HepG2 (cell line): ENCODE results near the gene SLC35B1. TPM values are rescaled to one million over a fixed set of nuclear protein-coding genes. Genes with fewer than 3 reads are reported as not detected.

Source experiments
- ATAD3A ChIP-seq: sonication (generic); formaldehyde crosslinking; IDR thresholded peaks from 2 replicates; pipeline ENCODE4 v1.4.0; 2020; ENCODE audit warnings: missing genetic modification reagents
- HES4 ChIP-seq: sonication (generic); formaldehyde crosslinking; IDR thresholded peaks from 2 replicates; pipeline ENCODE4 v1.9.0; 2021; ENCODE audit warnings: mild to moderate bottlenecking, missing genetic modification reagents, borderline replicate concordance
- POLR2G ChIP-seq: fragments of 200-400 bp; formaldehyde crosslinking; IDR thresholded peaks from 2 replicates; pipeline ENCODE4 v1.6.1; 2018; ENCODE audit warnings: mild to moderate bottlenecking, low read depth, low read length, moderate library complexity
- PTBP1 ChIP-seq: fragments of 200-400 bp; formaldehyde crosslinking; IDR thresholded peaks from 2 replicates; pipeline ENCODE4 v1.6.1; 2018; ENCODE audit warnings: low read length, low read depth; ENCODE audit not compliant: poor library complexity, severe bottlenecking
- ZNF282 ChIP-seq: fragments of 450-650 bp; IDR thresholded peaks from 2 replicates; pipeline ENCODE4 v1.6.1; 2018; ENCODE audit not compliant: partially characterized antibody
- ZNF3 ChIP-seq: IDR thresholded peaks from 2 replicates; pipeline ENCODE4 v1.7.0; 2017; ENCODE audit warnings: inconsistent platforms
- ZNF562 ChIP-seq: sonication (generic); formaldehyde crosslinking; IDR thresholded peaks from 2 replicates; pipeline ENCODE4 v1.8.0; 2022; ENCODE audit warnings: missing genetic modification reagents, borderline replicate concordance
- ZNF605 ChIP-seq: sonication (generic); formaldehyde crosslinking; IDR thresholded peaks from 2 replicates; pipeline ENCODE4 v1.8.0; 2022; ENCODE audit warnings: mild to moderate bottlenecking, missing genetic modification reagents
- ZNF781 ChIP-seq: sonication (generic); formaldehyde crosslinking; IDR thresholded peaks from 2 replicates; pipeline ENCODE4 v1.5.1; 2020; ENCODE audit warnings: borderline replicate concordance, mild to moderate bottlenecking, missing genetic modification reagents; ENCODE audit errors: not compliant biosample characterization
- polyA plus RNA-seq, 8 experiments: library from polyadenylated mRNA; depleted of rRNA in 3 of 8; stranded (reverse) in 7 of 8; unstranded in 1 of 8; fragments of >200 nt; fragmentation: Illumina TruSeq in 4 of 8; extraction: Trizol in 4 of 8; gene quantifications; 2 replicates each; pipeline versions ENCODE4 v1.2.1 to v1.2.3, GENCODE V29; 2011 to 2016; ENCODE audit warnings: low read depth in 4 of 8, missing spikeins in 1 of 8, mixed read lengths in 1 of 8; ENCODE audit not compliant: insufficient read depth in 1 of 8
- total RNA-seq, 5 experiments: library from RNA; depleted of rRNA; stranded (reverse); fragments of >200 nt; fragmentation: Illumina TruSeq; extraction: Trizol; gene quantifications; 2 replicates each; pipeline ENCODE4 v1.2.3, GENCODE V29; 2016; ENCODE audit warnings: low read depth in 1 of 5
- TF ChIP-seq, protein P1 (sequence below): sonication (generic); formaldehyde crosslinking; IDR thresholded peaks from 2 replicates; pipeline ENCODE4 v1.4.0; 2020; ENCODE audit warnings: mild to moderate bottlenecking, missing genetic modification reagents
- TF ChIP-seq, protein P2 (sequence below): sonication (generic); formaldehyde crosslinking; IDR thresholded peaks from 2 replicates; pipeline ENCODE4 v1.4.0; 2020; ENCODE audit warnings: missing genetic modification reagents, mild to moderate bottlenecking, borderline replicate concordance
- TF ChIP-seq, protein P3 (sequence below): sonication (generic); formaldehyde crosslinking; IDR thresholded peaks from 2 replicates; pipeline ENCODE4 v1.4.0; 2020; ENCODE audit warnings: missing genetic modification reagents, borderline replicate concordance
- TF ChIP-seq, protein P4 (sequence below), 2 experiments: sonication (generic) in 1 of 2; formaldehyde crosslinking in 1 of 2; IDR thresholded peaks; 2 replicates each; pipeline versions ENCODE4 v1.5.1 to v1.6.1; 2011 to 2020; ENCODE audit warnings: borderline replicate concordance in 1 of 2, low read depth in 1 of 2, low read length in 1 of 2, mild to moderate bottlenecking in 1 of 2, missing genetic modification reagents in 1 of 2, moderate library complexity in 1 of 2
- TF ChIP-seq, protein P5 (sequence below): sonication (generic); formaldehyde crosslinking; IDR thresholded peaks from 2 replicates; pipeline ENCODE4 v1.8.1; 2023; ENCODE audit warnings: mild to moderate bottlenecking, moderate library complexity, missing genetic modification reagents
- TF ChIP-seq, protein P6 (sequence below): sonication (generic); formaldehyde crosslinking; IDR thresholded peaks from 2 replicates; pipeline ENCODE4 v1.9.0; 2022; ENCODE audit warnings: missing genetic modification reagents, mild to moderate bottlenecking, borderline replicate concordance

The SLC35B1 gene
- total and polyA plus RNA-seq, 2 of the 13 experiments (the other 11 are each of a cell fraction or from before 2014, with no cell fraction given), result 99.6 to 113 TPM

DNA sequence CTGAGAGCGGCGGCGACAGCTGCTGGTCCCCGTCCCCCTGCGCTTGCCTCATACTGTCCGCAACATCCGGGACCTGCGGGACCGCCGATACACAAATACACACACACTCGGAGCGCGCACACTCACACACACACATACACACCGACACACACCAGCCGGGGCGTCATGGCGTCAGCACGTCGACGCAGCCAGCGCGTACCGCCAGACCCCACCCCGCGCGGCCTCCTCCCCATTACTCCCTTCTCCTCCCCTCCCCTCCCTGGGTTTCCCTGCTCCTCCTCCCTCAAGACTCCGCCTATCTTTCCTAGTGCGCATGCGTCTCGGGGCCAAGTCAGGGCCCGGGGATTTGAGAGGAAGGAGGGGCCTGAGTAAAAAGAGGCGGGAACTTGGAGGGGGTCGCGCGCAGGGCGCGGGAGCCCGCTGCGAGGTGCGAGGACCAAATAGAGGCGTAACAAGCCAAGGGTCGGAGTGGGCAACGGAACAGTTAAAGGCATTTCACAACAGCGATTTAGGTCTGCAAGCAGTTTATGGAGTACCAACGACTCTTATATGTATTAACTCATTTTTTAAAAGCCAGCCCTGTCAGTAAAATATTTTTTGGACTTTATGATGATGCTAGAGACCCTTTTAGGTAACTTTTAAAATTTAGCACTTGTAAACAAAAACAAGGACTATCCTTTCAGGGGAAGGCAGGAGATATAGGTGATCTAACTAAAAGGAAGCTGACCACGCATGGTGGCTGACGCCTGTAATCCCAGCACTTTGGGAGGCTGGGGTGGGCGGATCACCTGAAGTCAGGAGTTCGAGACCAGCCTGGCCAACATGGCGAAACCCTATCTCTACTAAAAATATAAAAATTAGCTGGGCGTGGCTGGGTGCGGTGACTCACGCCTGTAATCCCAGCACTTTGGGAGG is 29.6 kb downstream of the SLC35B1 start, which contains the start of gene SPOP (continued):
- TF ChIP-seq, protein P1, sequence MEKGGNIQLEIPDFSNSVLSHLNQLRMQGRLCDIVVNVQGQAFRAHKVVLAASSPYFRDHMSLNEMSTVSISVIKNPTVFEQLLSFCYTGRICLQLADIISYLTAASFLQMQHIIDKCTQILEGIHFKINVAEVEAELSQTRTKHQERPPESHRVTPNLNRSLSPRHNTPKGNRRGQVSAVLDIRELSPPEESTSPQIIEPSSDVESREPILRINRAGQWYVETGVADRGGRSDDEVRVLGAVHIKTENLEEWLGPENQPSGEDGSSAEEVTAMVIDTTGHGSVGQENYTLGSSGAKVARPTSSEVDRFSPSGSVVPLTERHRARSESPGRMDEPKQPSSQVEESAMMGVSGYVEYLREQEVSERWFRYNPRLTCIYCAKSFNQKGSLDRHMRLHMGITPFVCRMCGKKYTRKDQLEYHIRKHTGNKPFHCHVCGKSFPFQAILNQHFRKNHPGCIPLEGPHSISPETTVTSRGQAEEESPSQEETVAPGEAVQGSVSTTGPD (CRISPR knock-in tag), result no peak
- TF ChIP-seq ATAD3A (CRISPR knock-in tag), result no peak
- TF ChIP-seq ZNF562 (CRISPR knock-in tag), result peak; percentile 92
- TF ChIP-seq, protein P2, sequence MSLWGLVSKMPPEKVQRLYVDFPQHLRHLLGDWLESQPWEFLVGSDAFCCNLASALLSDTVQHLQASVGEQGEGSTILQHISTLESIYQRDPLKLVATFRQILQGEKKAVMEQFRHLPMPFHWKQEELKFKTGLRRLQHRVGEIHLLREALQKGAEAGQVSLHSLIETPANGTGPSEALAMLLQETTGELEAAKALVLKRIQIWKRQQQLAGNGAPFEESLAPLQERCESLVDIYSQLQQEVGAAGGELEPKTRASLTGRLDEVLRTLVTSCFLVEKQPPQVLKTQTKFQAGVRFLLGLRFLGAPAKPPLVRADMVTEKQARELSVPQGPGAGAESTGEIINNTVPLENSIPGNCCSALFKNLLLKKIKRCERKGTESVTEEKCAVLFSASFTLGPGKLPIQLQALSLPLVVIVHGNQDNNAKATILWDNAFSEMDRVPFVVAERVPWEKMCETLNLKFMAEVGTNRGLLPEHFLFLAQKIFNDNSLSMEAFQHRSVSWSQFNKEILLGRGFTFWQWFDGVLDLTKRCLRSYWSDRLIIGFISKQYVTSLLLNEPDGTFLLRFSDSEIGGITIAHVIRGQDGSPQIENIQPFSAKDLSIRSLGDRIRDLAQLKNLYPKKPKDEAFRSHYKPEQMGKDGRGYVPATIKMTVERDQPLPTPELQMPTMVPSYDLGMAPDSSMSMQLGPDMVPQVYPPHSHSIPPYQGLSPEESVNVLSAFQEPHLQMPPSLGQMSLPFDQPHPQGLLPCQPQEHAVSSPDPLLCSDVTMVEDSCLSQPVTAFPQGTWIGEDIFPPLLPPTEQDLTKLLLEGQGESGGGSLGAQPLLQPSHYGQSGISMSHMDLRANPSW (CRISPR knock-in tag), result peak; percentile 89
- TF ChIP-seq, protein P3, sequence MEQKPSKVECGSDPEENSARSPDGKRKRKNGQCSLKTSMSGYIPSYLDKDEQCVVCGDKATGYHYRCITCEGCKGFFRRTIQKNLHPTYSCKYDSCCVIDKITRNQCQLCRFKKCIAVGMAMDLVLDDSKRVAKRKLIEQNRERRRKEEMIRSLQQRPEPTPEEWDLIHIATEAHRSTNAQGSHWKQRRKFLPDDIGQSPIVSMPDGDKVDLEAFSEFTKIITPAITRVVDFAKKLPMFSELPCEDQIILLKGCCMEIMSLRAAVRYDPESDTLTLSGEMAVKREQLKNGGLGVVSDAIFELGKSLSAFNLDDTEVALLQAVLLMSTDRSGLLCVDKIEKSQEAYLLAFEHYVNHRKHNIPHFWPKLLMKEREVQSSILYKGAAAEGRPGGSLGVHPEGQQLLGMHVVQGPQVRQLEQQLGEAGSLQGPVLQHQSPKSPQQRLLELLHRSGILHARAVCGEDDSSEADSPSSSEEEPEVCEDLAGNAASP (CRISPR knock-in tag), result peak; percentile 42
- peak; percentile 69 for TF ChIP-seq POLR2G
- TF ChIP-seq ZNF605 (CRISPR knock-in tag), result peak; percentile 100
- TF ChIP-seq, protein P4, sequence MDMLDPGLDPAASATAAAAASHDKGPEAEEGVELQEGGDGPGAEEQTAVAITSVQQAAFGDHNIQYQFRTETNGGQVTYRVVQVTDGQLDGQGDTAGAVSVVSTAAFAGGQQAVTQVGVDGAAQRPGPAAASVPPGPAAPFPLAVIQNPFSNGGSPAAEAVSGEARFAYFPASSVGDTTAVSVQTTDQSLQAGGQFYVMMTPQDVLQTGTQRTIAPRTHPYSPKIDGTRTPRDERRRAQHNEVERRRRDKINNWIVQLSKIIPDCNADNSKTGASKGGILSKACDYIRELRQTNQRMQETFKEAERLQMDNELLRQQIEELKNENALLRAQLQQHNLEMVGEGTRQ (IDR thresholded peaks at IDR 0.05; ENCODE audit: low read depth, low read length), result no peak
- TF ChIP-seq, protein P4 (CRISPR knock-in tag; IDR thresholded peaks at IDR 0.05; ENCODE audit: borderline replicate concordance), result no peak; the same call in 1 of the 2 replicates
- TF ChIP-seq, protein P5, sequence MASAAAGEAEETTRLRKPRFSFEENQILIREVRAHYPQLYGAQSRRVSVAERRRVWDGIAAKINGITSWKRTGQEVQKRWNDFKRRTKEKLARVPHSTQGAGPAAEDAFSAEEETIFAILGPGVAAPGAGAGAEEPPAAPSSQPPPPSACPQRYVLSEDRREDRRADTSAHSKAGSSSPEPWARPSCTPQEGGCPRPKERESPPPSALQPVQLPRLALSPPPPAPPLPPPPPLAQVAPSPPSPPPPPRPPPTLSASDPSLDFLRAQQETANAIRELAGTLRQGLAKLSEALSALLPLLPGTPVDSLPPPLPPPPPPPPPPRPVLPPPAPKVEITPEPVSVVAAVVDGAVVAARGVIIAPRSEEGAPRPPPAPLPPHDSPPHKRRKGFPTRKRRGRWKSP (CRISPR knock-in tag), result peak; percentile 90; the same call in 1 of the 2 replicates
- peak; percentile 95 for TF ChIP-seq HES4
- TF ChIP-seq PTBP1, result no peak
- TF ChIP-seq, protein P6, sequence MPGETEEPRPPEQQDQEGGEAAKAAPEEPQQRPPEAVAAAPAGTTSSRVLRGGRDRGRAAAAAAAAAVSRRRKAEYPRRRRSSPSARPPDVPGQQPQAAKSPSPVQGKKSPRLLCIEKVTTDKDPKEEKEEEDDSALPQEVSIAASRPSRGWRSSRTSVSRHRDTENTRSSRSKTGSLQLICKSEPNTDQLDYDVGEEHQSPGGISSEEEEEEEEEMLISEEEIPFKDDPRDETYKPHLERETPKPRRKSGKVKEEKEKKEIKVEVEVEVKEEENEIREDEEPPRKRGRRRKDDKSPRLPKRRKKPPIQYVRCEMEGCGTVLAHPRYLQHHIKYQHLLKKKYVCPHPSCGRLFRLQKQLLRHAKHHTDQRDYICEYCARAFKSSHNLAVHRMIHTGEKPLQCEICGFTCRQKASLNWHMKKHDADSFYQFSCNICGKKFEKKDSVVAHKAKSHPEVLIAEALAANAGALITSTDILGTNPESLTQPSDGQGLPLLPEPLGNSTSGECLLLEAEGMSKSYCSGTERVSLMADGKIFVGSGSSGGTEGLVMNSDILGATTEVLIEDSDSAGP (CRISPR knock-in tag), result peak; percentile 87
- TF ChIP-seq ZNF3, result peak; percentile 69; the same call in 1 of the 2 replicates
- peak; percentile 99 for TF ChIP-seq ZNF781 (CRISPR knock-in tag)
- TF ChIP-seq ZNF282, result no peak
